GM23338 (cell line): Measurements from ENCODE around the gene PPP2R5D. TPM values are rescaled to one million over a fixed set of nuclear protein-coding genes. Genes with fewer than 3 reads are reported as not detected.

ENCODE experiments used
- ATAC-seq: fragments of 200-7000 bp; cut with Tn5 transposase; 3 replicates; pipeline ENCODE4 v1.9.1; 2020
- DNase-seq: peaks from one replicate; pipeline ENCODE4 v3.0.0-alpha.2; 2015; ENCODE audit warnings: low spot score
- H2AFZ ChIP-seq: fragments of 200-600 bp; sonication (generic); 2 replicates; pipeline ENCODE4 v1.8.0; 2016; ENCODE audit warnings: antibody characterized with exemption, mild to moderate bottlenecking, moderate library complexity
- H3F3A ChIP-seq: fragments of 200-600 bp; sonication (generic); replicated peaks from 2 replicates; pipeline ENCODE4 v1.8.0; 2017; ENCODE audit warnings: antibody characterized with exemption, mixed run types, low read depth
- H3K27ac ChIP-seq: fragments of 200-600 bp; sonication (generic); 2 replicates; pipeline ENCODE4 v1.6.1; 2016; ENCODE audit warnings: low read depth
- H3K27me3 ChIP-seq: fragments of 200-600 bp; sonication (generic); 2 replicates; pipeline ENCODE4 v1.8.0; 2016; ENCODE audit warnings: mild to moderate bottlenecking, mixed run types, moderate library complexity; ENCODE audit not compliant: insufficient read depth
- H3K36me3 ChIP-seq: fragments of 200-600 bp; sonication (generic); 2 replicates; pipeline ENCODE4 v1.8.0; 2016; ENCODE audit warnings: mild to moderate bottlenecking; ENCODE audit not compliant: insufficient read depth
- H3K4me1 ChIP-seq: fragments of 200-600 bp; sonication (generic); 2 replicates; pipeline ENCODE4 v1.8.0; 2016; ENCODE audit warnings: mild to moderate bottlenecking, moderate library complexity; ENCODE audit not compliant: insufficient read depth
- H3K4me2 ChIP-seq: fragments of 200-600 bp; sonication (generic); 2 replicates; pipeline ENCODE4 v1.7.1; 2017; ENCODE audit warnings: mixed run types
- H3K4me3 ChIP-seq: fragments of 200-600 bp; sonication (generic); 2 replicates; pipeline ENCODE4 v1.6.1; 2016; ENCODE audit warnings: mixed run types
- H3K79me2 ChIP-seq: fragments of 200-600 bp; sonication (generic); replicated peaks from 2 replicates; pipeline ENCODE4 v1.8.0; 2017; ENCODE audit warnings: mild to moderate bottlenecking; ENCODE audit not compliant: insufficient read depth
- H3K9me2 ChIP-seq: fragments of 200-600 bp; sonication (generic); 2 replicates; pipeline ENCODE4 v1.8.0; 2017; ENCODE audit not compliant: insufficient read depth
- H4K20me1 ChIP-seq: fragments of 200-600 bp; sonication (generic); replicated peaks from 2 replicates; pipeline ENCODE4 v1.8.0; 2017; ENCODE audit warnings: mild to moderate bottlenecking; ENCODE audit not compliant: insufficient read depth
- H3K27ac Mint-ChIP-seq: 2 replicates; pipeline ENCODE4 v1.8.0; 2020; ENCODE audit warnings: inconsistent platforms, mild to moderate bottlenecking, moderate library complexity, mixed read lengths
- H3K27me3 Mint-ChIP-seq: 3 replicates; pipeline ENCODE4 v1.8.0; 2022; ENCODE audit warnings: low read depth, mild to moderate bottlenecking, moderate library complexity, mixed read lengths, inconsistent platforms; ENCODE audit not compliant: insufficient read depth, poor library complexity
- H3K36me3 Mint-ChIP-seq: 3 replicates; pipeline ENCODE4 v1.8.0; 2021; ENCODE audit warnings: low read depth, mild to moderate bottlenecking, inconsistent platforms, moderate library complexity, mixed read lengths
- H3K4me1 Mint-ChIP-seq: 3 replicates; pipeline ENCODE4 v1.8.0; 2020; ENCODE audit warnings: mild to moderate bottlenecking, inconsistent platforms, mixed read lengths
- H3K4me3 Mint-ChIP-seq: 3 replicates; pipeline ENCODE4 v1.8.0; 2021; ENCODE audit warnings: moderate library complexity, mild to moderate bottlenecking, inconsistent platforms, mixed read lengths
- H3K9me3 Mint-ChIP-seq: 3 replicates; pipeline ENCODE4 v1.8.0; 2020; ENCODE audit warnings: moderate library complexity, mild to moderate bottlenecking, inconsistent platforms, mixed read lengths
- polyA plus RNA-seq: library from polyadenylated mRNA; unstranded; fragments of >200 nt; fragmentation: Nextera tagmentation; extraction: Ambion mirVana; gene quantifications from 2 replicates; pipeline ENCODE4 v1.2.1, GENCODE V29; 2016
- total RNA-seq: library from RNA; depleted of rRNA; stranded (reverse); fragments of >200 nt; shearing (Covaris generic); gene quantifications from 2 replicates; pipeline ENCODE4 v1.2.3, GENCODE V29; 2014
- TF ChIP-seq, protein P1 (sequence below): fragments of 250-450 bp; sonication (Bioruptor Pico); IDR thresholded peaks from 2 replicates; pipeline ENCODE4 v1.5.0; 2020; ENCODE audit warnings: mild to moderate bottlenecking, moderate library complexity
- TF ChIP-seq, protein P2 (sequence below): IDR thresholded peaks from one replicate; pipeline ENCODE4 v1.6.1; 2018; ENCODE audit warnings: antibody characterized with exemption; ENCODE audit not compliant: unreplicated experiment

PPP2R5D gene
- total and polyA plus RNA-seq, 2 experiments from 2014 or later: 20.0 to 55.3 TPM

DNA sequence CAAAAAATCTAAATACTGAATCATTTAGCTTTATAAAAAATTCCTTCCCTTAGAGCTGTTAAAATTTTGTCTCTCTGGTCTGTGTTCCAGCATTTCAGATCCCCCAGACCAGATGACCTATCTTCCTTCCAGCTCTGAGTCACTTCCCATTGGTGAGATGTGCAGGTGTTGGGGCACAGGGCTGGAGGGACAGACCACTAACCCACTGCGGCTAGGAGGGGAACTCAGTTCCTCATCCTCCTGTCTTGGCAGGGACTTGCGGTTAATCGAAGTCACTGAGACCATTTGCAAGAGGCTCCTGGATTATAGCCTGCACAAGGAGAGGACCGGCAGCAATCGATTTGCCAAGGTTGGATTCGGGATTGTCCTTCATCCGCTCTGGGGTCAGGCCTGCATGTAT, 49.0 kb upstream of the PPP2R5D start:
- TF ChIP-seq, protein P1, sequence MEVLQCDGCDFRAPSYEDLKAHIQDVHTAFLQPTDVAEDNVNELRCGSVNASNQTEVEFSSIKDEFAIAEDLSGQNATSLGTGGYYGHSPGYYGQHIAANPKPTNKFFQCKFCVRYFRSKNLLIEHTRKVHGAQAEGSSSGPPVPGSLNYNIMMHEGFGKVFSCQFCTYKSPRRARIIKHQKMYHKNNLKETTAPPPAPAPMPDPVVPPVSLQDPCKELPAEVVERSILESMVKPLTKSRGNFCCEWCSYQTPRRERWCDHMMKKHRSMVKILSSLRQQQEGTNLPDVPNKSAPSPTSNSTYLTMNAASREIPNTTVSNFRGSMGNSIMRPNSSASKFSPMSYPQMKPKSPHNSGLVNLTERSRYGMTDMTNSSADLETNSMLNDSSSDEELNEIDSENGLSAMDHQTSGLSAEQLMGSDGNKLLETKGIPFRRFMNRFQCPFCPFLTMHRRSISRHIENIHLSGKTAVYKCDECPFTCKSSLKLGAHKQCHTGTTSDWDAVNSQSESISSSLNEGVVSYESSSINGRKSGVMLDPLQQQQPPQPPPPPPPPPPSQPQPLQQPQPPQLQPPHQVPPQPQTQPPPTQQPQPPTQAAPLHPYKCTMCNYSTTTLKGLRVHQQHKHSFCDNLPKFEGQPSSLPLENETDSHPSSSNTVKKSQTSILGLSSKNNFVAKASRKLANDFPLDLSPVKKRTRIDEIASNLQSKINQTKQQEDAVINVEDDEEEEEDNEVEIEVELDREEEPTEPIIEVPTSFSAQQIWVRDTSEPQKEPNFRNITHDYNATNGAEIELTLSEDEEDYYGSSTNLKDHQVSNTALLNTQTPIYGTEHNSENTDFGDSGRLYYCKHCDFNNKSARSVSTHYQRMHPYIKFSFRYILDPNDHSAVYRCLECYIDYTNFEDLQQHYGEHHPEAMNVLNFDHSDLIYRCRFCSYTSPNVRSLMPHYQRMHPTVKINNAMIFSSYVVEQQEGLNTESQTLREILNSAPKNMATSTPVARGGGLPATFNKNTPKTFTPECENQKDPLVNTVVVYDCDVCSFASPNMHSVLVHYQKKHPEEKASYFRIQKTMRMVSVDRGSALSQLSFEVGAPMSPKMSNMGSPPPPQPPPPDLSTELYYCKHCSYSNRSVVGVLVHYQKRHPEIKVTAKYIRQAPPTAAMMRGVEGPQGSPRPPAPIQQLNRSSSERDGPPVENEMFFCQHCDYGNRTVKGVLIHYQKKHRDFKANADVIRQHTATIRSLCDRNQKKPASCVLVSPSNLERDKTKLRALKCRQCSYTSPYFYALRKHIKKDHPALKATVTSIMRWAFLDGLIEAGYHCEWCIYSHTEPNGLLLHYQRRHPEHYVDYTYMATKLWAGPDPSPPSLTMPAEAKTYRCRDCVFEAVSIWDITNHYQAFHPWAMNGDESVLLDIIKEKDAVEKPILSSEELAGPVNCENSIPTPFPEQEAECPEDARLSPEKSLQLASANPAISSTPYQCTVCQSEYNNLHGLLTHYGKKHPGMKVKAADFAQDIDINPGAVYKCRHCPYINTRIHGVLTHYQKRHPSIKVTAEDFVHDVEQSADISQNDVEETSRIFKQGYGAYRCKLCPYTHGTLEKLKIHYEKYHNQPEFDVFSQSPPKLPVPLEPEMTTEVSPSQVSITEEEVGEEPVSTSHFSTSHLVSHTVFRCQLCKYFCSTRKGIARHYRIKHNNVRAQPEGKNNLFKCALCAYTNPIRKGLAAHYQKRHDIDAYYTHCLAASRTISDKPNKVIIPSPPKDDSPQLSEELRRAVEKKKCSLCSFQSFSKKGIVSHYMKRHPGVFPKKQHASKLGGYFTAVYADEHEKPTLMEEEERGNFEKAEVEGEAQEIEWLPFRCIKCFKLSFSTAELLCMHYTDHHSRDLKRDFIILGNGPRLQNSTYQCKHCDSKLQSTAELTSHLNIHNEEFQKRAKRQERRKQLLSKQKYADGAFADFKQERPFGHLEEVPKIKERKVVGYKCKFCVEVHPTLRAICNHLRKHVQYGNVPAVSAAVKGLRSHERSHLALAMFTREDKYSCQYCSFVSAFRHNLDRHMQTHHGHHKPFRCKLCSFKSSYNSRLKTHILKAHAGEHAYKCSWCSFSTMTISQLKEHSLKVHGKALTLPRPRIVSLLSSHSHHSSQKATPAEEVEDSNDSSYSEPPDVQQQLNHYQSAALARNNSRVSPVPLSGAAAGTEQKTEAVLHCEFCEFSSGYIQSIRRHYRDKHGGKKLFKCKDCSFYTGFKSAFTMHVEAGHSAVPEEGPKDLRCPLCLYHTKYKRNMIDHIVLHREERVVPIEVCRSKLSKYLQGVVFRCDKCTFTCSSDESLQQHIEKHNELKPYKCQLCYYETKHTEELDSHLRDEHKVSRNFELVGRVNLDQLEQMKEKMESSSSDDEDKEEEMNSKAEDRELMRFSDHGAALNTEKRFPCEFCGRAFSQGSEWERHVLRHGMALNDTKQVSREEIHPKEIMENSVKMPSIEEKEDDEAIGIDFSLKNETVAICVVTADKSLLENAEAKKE (CRISPR knock-in tag): no peak
- TF ChIP-seq, protein P2, sequence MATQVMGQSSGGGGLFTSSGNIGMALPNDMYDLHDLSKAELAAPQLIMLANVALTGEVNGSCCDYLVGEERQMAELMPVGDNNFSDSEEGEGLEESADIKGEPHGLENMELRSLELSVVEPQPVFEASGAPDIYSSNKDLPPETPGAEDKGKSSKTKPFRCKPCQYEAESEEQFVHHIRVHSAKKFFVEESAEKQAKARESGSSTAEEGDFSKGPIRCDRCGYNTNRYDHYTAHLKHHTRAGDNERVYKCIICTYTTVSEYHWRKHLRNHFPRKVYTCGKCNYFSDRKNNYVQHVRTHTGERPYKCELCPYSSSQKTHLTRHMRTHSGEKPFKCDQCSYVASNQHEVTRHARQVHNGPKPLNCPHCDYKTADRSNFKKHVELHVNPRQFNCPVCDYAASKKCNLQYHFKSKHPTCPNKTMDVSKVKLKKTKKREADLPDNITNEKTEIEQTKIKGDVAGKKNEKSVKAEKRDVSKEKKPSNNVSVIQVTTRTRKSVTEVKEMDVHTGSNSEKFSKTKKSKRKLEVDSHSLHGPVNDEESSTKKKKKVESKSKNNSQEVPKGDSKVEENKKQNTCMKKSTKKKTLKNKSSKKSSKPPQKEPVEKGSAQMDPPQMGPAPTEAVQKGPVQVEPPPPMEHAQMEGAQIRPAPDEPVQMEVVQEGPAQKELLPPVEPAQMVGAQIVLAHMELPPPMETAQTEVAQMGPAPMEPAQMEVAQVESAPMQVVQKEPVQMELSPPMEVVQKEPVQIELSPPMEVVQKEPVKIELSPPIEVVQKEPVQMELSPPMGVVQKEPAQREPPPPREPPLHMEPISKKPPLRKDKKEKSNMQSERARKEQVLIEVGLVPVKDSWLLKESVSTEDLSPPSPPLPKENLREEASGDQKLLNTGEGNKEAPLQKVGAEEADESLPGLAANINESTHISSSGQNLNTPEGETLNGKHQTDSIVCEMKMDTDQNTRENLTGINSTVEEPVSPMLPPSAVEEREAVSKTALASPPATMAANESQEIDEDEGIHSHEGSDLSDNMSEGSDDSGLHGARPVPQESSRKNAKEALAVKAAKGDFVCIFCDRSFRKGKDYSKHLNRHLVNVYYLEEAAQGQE: no peak
- Histone ChIP-seq H2AFZ (no peak overlapping the region), H3K4me2 (no peak overlapping the region), H3K9me2 (no peaks in the 10 kb centered on the region), H3K27ac (no peak overlapping the region), H3K4me1 (peaks cover 9% of the 10 kb centered on the region), H3K36me3 (peaks cover 32% of the 10 kb centered on the region), H3K4me3 (no peak overlapping the region), H3F3A (peaks cover 20% of the 10 kb centered on the region; the same call in 1 of the 2 replicates), H4K20me1 (peaks cover 22% of the 10 kb centered on the region), H3K27me3 (no peaks in the 10 kb centered on the region), H3K79me2 (peaks cover 52% of the 10 kb centered on the region)
- Mint-ChIP-seq H3K27me3 (peaks cover 18% of the 10 kb centered on the region), H3K4me3 (no peak overlapping the region), H3K4me1 (peaks cover 32% of the 10 kb centered on the region), H3K36me3 (peaks cover 88% of the 10 kb centered on the region), H3K27ac (no peak overlapping the region), H3K9me3 (no peaks in the 10 kb centered on the region)
- no peak for ATAC-seq
- no peak for DNase-seq
